ENCODE measurements around the gene NACC1.

Gene NACC1

DNA sequence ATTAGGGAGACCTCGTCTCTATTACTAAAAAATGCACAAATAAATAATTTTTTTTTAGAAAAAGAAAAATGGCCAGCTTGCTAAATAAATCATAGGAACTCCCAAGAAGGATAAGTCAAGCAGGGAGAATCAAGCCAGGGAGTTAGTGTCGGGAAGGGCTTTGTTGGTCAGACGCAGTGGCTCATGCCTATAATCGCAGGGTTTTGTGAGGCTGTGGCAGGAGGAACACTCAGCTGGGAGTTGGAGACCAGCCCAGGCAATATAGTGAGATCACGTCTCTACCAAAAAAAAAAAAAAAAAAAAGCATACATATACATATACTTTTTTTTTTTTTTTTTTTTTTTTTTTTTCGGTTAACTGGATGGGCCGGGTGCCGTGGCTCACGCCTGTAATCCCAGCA lies 9.0 kb downstream of the NACC1 start:
- peaks cover 2% of the 10 kb centered on the region for H3K36me3 ChIP-seq (ENCODE audit: control insufficient read depth, insufficient read depth, low read length)

DNA sequence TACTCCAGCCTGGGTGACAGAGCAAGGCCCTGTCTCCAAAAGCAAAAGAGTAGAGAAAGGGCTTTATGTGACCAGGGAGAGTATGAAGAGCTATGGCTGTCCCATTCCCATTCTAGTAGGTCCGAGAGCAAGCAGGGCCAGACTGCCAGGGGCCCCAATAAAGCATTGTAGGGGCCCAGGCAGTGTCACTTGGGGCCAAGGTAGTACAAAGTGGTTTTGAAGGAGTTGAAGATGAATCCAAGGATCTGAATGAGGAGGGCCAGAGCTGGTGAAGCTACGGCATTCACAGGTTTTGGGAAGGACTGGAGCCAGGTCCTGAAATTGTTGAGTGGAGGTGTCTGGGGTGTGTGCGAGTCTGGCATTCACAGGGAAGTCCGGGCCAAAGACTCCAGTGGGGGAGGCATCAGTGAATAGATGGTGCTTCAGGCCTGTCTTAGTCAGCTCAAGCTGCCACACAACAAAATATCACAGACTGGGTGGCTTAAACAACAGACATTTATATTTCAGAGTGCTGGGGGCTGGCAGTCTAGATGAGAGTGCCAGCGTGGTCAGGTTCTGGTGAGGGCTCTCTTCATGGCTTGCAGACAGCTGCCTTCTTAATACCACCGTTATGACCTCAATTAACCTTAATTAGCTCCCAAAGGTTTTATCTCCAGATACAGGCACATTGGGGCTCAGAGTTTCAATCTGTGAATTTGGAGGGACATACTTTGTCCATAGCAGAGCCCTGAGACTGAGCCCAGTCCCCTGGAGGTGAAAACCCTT lies 9.9 kb downstream of the NACC1 start:
- Histone ChIP-seq H2AK5ac (ENCODE audit: low read length) (no peak overlapping the region), H3K4me1 (ENCODE audit: control insufficient read depth, low read depth, low read length) (no peaks in the 10 kb centered on the region), H3K4me3 (ENCODE audit: low read length) (no peak overlapping the region), H3K18ac (ENCODE audit: low read length) (no peak overlapping the region), H2BK15ac (replicated peaks; ENCODE audit: low read depth) (no peak overlapping the region), H4K8ac (ENCODE audit: low read depth, low read length) (no peak overlapping the region), H3K9ac (ENCODE audit: low read length) (no peak overlapping the region), H3K27ac (ENCODE audit: low read depth, low read length) (no peak overlapping the region), H2BK120ac (ENCODE audit: low read depth, low read length) (no peak overlapping the region), H3K79me1 (ENCODE audit: low read length) (peaks cover 39% of the 10 kb centered on the region), H3K36me3 (ENCODE audit: control insufficient read depth, insufficient read depth, low read length) (peaks cover 2% of the 10 kb centered on the region), H4K5ac (ENCODE audit: low read length) (no peak overlapping the region), H3K27me3 (ENCODE audit: insufficient read depth, low read length, poor library complexity) (no peaks in the 10 kb centered on the region), H2BK5ac (ENCODE audit: low read length) (no peak overlapping the region), H3K56ac (ENCODE audit: low read length) (no peak overlapping the region), H3K23ac (ENCODE audit: low read length) (no peak overlapping the region), H3K79me2 (ENCODE audit: control insufficient read depth, insufficient read depth, low read length) (peaks cover 75% of the 10 kb centered on the region), H3K4ac (ENCODE audit: low read depth, low read length) (no peak overlapping the region), H3K4me2 (ENCODE audit: low read length) (no peak overlapping the region)
- no peak for DNase-seq
- WGBS (ENCODE audit: extremely low coverage, insufficient coverage, low lambda C conversion rate), result no CpG with 5 or more reads among the region's 6 CpGs

More for the DNA sequence above, 9.0 kb downstream of the NACC1 start:
- Histone ChIP-seq H3K9ac (ENCODE audit: low read length) (no peak overlapping the region), H3K27me3 (ENCODE audit: insufficient read depth, low read length, poor library complexity) (no peaks in the 10 kb centered on the region), H3K79me1 (ENCODE audit: low read length) (peaks cover 36% of the 10 kb centered on the region), H3K4ac (ENCODE audit: low read depth, low read length) (no peak overlapping the region), H3K18ac (ENCODE audit: low read length) (no peak overlapping the region), H3K23ac (ENCODE audit: low read length) (no peak overlapping the region), H3K4me1 (ENCODE audit: control insufficient read depth, low read depth, low read length) (no peaks in the 10 kb centered on the region), H4K5ac (ENCODE audit: low read length) (no peak overlapping the region), H2AK5ac (ENCODE audit: low read length) (no peak overlapping the region), H3K4me2 (ENCODE audit: low read length) (no peak overlapping the region), H3K79me2 (ENCODE audit: control insufficient read depth, insufficient read depth, low read length) (peaks cover 78% of the 10 kb centered on the region), H2BK15ac (replicated peaks; ENCODE audit: low read depth) (no peak overlapping the region), H3K56ac (ENCODE audit: low read length) (no peak overlapping the region), H4K8ac (ENCODE audit: low read depth, low read length) (no peak overlapping the region), H2BK5ac (ENCODE audit: low read length) (no peak overlapping the region), H3K27ac (ENCODE audit: low read depth, low read length) (no peak overlapping the region), H3K4me3 (ENCODE audit: low read length) (no peak overlapping the region), H2BK120ac (ENCODE audit: low read depth, low read length) (no peak overlapping the region)
- no peak for DNase-seq
- no CpG with 5 or more reads among the region's 9 CpGs for WGBS (ENCODE audit: extremely low coverage, insufficient coverage, low lambda C conversion rate)

DNA sequence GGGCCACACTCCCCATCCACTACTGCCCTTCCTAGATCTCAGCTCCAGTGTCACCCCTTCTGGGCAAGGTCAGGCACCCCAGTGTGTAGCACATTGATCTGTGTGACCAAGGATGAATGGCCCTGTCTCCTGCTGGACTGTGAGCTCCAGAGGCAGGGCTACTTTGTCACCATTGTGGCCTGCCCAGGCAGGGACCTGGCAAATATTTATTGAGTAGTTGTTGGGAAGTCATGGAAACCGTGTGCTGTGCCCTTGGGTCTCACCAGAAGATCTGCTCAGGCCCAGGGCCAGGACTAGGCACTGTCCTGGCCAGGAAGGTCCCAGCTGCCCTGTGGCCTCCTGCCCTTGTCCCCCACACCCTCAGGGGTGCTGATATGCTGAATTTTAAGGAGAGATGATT lies 10.5 kb downstream of the NACC1 start:
- H3K4me1 ChIP-seq (ENCODE audit: control insufficient read depth, low read depth, low read length), result no peaks in the 10 kb centered on the region
- no peak overlapping the region for H4K8ac ChIP-seq (ENCODE audit: low read depth, low read length)
- no peak overlapping the region for H2BK15ac ChIP-seq (replicated peaks; ENCODE audit: low read depth)
- H3K79me2 ChIP-seq (ENCODE audit: control insufficient read depth, insufficient read depth, low read length), result peaks cover 70% of the 10 kb centered on the region
- peaks cover 2% of the 10 kb centered on the region for H3K36me3 ChIP-seq (ENCODE audit: control insufficient read depth, insufficient read depth, low read length)
- H2BK5ac ChIP-seq (ENCODE audit: low read length), result no peak overlapping the region
- no CpG with 5 or more reads among the region's 1 CpG for WGBS (ENCODE audit: extremely low coverage, insufficient coverage, low lambda C conversion rate)
- no peak overlapping the region for H3K4me2 ChIP-seq (ENCODE audit: low read length)
- no peak overlapping the region for H3K23ac ChIP-seq (ENCODE audit: low read length)
- no peak overlapping the region for H3K27ac ChIP-seq (ENCODE audit: low read depth, low read length)
- no peak overlapping the region for H4K5ac ChIP-seq (ENCODE audit: low read length)
- H3K18ac ChIP-seq (ENCODE audit: low read length), result no peak overlapping the region
- DNase-seq, result no peak
- H3K4ac ChIP-seq (ENCODE audit: low read depth, low read length), result no peak overlapping the region
- no peak overlapping the region for H2AK5ac ChIP-seq (ENCODE audit: low read length)
- H3K27me3 ChIP-seq (ENCODE audit: insufficient read depth, low read length, poor library complexity), result no peaks in the 10 kb centered on the region
- H3K79me1 ChIP-seq (ENCODE audit: low read length), result peaks cover 38% of the 10 kb centered on the region
- no peak overlapping the region for H2BK120ac ChIP-seq (ENCODE audit: low read depth, low read length)
- H3K4me3 ChIP-seq (ENCODE audit: low read length), result no peak overlapping the region
- no peak overlapping the region for H3K9ac ChIP-seq (ENCODE audit: low read length)
- H3K56ac ChIP-seq (ENCODE audit: low read length), result no peak overlapping the region

DNA sequence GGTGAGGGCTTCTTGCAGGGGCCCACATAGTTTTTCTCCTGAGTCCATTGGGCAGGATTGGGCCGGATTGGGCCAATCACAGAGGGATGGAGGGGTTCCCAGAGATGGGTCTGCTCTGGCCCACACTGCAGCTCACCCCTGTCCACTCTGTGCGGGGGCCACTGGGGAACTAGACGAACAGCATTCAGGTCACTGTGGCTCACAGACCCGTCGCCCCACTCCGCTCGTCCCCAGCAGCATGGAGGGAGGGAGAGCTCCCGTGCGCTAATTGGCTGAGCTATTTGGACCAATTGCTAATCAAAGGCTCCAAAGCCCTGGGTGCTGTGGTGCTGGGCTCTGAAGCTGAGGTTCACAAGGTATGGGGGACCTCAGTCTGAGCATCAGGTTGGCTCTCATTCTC lies 11.3 kb downstream of the NACC1 start:
- H3K4ac ChIP-seq (ENCODE audit: low read depth, low read length), result no peak overlapping the region
- no peak overlapping the region for H2BK120ac ChIP-seq (ENCODE audit: low read depth, low read length)
- WGBS (ENCODE audit: extremely low coverage, insufficient coverage, low lambda C conversion rate), result no CpG with 5 or more reads among the region's 9 CpGs
- H3K56ac ChIP-seq (ENCODE audit: low read length), result no peak overlapping the region
- H3K4me1 ChIP-seq (ENCODE audit: control insufficient read depth, low read depth, low read length), result no peaks in the 10 kb centered on the region
- H3K9ac ChIP-seq (ENCODE audit: low read length), result no peak overlapping the region
- H3K27ac ChIP-seq (ENCODE audit: low read depth, low read length), result no peak overlapping the region
- H3K36me3 ChIP-seq (ENCODE audit: control insufficient read depth, insufficient read depth, low read length), result peaks cover 2% of the 10 kb centered on the region
- H3K27me3 ChIP-seq (ENCODE audit: insufficient read depth, low read length, poor library complexity), result no peaks in the 10 kb centered on the region
- H4K8ac ChIP-seq (ENCODE audit: low read depth, low read length), result no peak overlapping the region
- no peak overlapping the region for H3K4me3 ChIP-seq (ENCODE audit: low read length)
- no peak overlapping the region for H2BK15ac ChIP-seq (replicated peaks; ENCODE audit: low read depth)
- no peak overlapping the region for H2BK5ac ChIP-seq (ENCODE audit: low read length)
- no peak overlapping the region for H4K5ac ChIP-seq (ENCODE audit: low read length)
- no peak overlapping the region for H2AK5ac ChIP-seq (ENCODE audit: low read length)
- no peak for DNase-seq
- H3K79me2 ChIP-seq (ENCODE audit: control insufficient read depth, insufficient read depth, low read length), result peaks cover 69% of the 10 kb centered on the region
- H3K18ac ChIP-seq (ENCODE audit: low read length), result no peak overlapping the region
- H3K23ac ChIP-seq (ENCODE audit: low read length), result no peak overlapping the region
- no peak overlapping the region for H3K4me2 ChIP-seq (ENCODE audit: low read length)
- H3K79me1 ChIP-seq (ENCODE audit: low read length), result peaks cover 38% of the 10 kb centered on the region

DNA sequence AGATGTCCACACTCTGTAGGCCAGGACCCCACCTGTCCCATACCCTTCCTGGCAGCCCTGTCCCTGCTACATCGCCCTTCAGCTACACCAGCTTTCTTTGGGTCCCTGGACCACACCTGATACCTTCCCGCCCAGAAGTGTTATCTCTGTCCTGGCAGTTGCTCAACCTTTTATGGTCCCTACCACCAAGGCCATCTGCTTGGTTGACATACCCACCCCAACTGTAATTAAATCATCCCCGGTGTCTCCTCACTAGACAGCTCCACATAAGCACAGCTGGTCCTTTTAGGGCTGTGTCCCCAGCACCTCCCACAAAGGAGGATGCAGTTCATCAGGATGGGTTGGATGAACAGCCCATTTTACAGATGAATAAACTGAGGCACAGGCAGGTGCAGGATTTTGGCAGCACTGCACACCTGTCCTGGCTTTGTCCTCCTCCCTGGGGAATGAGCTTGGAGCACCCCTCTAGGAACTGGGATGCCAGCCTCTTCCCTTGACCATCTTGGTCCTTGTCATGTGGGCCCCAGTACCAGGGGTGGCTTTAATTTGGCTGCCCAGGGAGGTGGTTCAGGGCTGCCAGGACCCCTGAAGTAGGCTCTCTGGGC lies 12.9 kb downstream of the NACC1 start:
- H3K79me1 ChIP-seq (ENCODE audit: low read length), result peaks cover 37% of the 10 kb centered on the region
- H3K18ac ChIP-seq (ENCODE audit: low read length), result no peak overlapping the region
- no peaks in the 10 kb centered on the region for H3K27me3 ChIP-seq (ENCODE audit: insufficient read depth, low read length, poor library complexity)
- H2BK120ac ChIP-seq (ENCODE audit: low read depth, low read length), result no peak overlapping the region
- WGBS (ENCODE audit: extremely low coverage, insufficient coverage, low lambda C conversion rate), result no CpG with 5 or more reads among the region's 3 CpGs
- no peak overlapping the region for H3K23ac ChIP-seq (ENCODE audit: low read length)
- H3K4me3 ChIP-seq (ENCODE audit: low read length), result no peak overlapping the region
- peaks cover 65% of the 10 kb centered on the region for H3K79me2 ChIP-seq (ENCODE audit: control insufficient read depth, insufficient read depth, low read length)
- H3K9ac ChIP-seq (ENCODE audit: low read length), result no peak overlapping the region
- DNase-seq, result no peak
- H2AK5ac ChIP-seq (ENCODE audit: low read length), result no peak overlapping the region
- H3K4ac ChIP-seq (ENCODE audit: low read depth, low read length), result no peak overlapping the region
- H3K36me3 ChIP-seq (ENCODE audit: control insufficient read depth, insufficient read depth, low read length), result peaks cover 8% of the 10 kb centered on the region
- no peak overlapping the region for H2BK15ac ChIP-seq (replicated peaks; ENCODE audit: low read depth)
- H4K8ac ChIP-seq (ENCODE audit: low read depth, low read length), result no peak overlapping the region
- H2BK5ac ChIP-seq (ENCODE audit: low read length), result no peak overlapping the region
- no peak overlapping the region for H3K27ac ChIP-seq (ENCODE audit: low read depth, low read length)
- no peak overlapping the region for H4K5ac ChIP-seq (ENCODE audit: low read length)
- H3K4me2 ChIP-seq (ENCODE audit: low read length), result no peak overlapping the region
- no peaks in the 10 kb centered on the region for H3K4me1 ChIP-seq (ENCODE audit: control insufficient read depth, low read depth, low read length)
- H3K56ac ChIP-seq (ENCODE audit: low read length), result no peak overlapping the region

All from mesendoderm (in vitro differentiated cells).